HL-60 (cell line): ENCODE results near the gene PRMT7.

Experiments
- DNase-seq, 2 experiments: peaks; one replicate each; pipeline ENCODE4 v3.0.0-alpha.2; 2010 to 2020; ENCODE audit warnings: low read depth in 1 of 2, low spot score in 1 of 2
- H3K27ac ChIP-seq: fragments of 250-450 bp; sonication (Bioruptor Pico); replicated peaks from 2 replicates; pipeline ENCODE4 v1.5.1; 2020; ENCODE audit warnings: mild to moderate bottlenecking, moderate library complexity
- H3K27me3 ChIP-seq: fragments of 250-450 bp; sonication (Bioruptor Pico); 2 replicates; pipeline ENCODE4 v1.5.1; 2021; ENCODE audit warnings: mild to moderate bottlenecking, moderate library complexity; ENCODE audit not compliant: insufficient read depth, poor library complexity, severe bottlenecking
- H3K4me3 ChIP-seq: replicated peaks from 2 replicates; pipeline ENCODE4 v1.5.1; 2011; ENCODE audit warnings: mild to moderate bottlenecking, control low read depth, low read length; ENCODE audit not compliant: insufficient read depth
- GABPA ChIP-seq: IDR thresholded peaks from 2 replicates; pipeline ENCODE4 v1.6.1; 2012; ENCODE audit warnings: low read depth
- POLR2AphosphoS5 ChIP-seq: IDR thresholded peaks from 2 replicates; pipeline ENCODE4 v1.6.1; 2012; ENCODE audit warnings: low read depth
- REST ChIP-seq: IDR thresholded peaks from 2 replicates; pipeline ENCODE4 v1.6.1; 2012; ENCODE audit warnings: low read depth; ENCODE audit not compliant: insufficient replicate concordance
- SPI1 ChIP-seq: IDR thresholded peaks from 2 replicates; pipeline ENCODE4 v1.6.1; 2012; ENCODE audit warnings: low read depth, mild to moderate bottlenecking, borderline replicate concordance
- TF ChIP-seq, protein P1 (sequence below): IDR thresholded peaks from one replicate; pipeline ENCODE4 v1.5.1; 2011; ENCODE audit warnings: low read length, control low read depth, inconsistent platforms; ENCODE audit not compliant: insufficient read depth

The PRMT7 gene

DNA sequence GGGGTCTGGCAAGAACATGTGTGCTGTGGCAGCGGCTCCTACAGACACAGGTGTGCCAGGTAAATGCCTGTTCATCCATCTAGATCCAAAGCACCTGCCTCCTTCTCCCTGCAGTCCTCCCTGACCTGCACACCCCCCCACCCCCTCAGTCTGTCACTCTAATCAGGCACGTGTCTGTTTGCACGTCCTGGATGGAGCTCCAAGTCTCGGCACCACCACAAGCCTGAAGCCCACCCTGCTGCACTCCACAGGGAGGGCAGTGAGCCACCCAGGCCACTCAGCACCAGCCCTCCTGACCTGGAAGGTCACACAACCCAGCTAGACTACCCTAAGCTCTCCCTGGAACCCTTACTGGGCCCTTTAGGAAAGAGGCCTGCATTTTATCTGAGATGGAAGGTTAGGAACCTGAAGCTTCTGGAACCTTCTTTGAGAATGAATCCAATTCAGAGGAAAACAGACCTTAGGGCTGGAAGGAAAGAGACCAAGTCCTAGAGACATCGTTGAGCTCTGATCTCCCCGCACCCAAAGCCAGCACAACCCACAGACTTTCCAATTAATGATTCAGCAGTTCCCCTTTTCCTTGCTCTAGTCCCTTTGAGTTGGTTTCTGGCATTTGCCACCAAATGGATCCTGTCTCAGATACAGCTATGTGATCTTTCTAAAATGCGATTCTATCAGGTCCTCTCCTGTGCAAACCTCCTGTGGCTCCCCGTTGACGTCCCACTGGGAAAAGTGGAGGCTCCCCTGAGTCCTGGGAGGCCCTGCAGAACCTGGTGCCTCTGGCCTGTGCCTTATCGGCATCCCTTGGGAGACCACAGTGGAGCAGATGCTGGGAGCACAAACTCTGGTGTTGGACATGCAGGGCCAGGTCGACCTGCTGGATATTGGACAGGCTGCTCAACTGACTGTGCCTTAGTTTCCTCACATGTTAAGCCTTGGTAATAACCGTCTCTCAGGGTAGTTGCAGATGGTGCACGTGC, 67.9 kb downstream of the PRMT7 start:
- Histone ChIP-seq H3K27me3 (no peaks in the 10 kb centered on the region), H3K27ac (no peak overlapping the region), H3K4me3 (no peak overlapping the region)
- peak in 1 of 2 experiments; percentile 48 for DNase-seq
- peak; percentile 95 for TF ChIP-seq SPI1
- no peak for TF ChIP-seq REST

- TF ChIP-seq POLR2AphosphoS5, result no peak
- TF ChIP-seq GABPA, result no peak
- no peak for TF ChIP-seq REST
- no peak for TF ChIP-seq SPI1
- TF ChIP-seq, protein P1, sequence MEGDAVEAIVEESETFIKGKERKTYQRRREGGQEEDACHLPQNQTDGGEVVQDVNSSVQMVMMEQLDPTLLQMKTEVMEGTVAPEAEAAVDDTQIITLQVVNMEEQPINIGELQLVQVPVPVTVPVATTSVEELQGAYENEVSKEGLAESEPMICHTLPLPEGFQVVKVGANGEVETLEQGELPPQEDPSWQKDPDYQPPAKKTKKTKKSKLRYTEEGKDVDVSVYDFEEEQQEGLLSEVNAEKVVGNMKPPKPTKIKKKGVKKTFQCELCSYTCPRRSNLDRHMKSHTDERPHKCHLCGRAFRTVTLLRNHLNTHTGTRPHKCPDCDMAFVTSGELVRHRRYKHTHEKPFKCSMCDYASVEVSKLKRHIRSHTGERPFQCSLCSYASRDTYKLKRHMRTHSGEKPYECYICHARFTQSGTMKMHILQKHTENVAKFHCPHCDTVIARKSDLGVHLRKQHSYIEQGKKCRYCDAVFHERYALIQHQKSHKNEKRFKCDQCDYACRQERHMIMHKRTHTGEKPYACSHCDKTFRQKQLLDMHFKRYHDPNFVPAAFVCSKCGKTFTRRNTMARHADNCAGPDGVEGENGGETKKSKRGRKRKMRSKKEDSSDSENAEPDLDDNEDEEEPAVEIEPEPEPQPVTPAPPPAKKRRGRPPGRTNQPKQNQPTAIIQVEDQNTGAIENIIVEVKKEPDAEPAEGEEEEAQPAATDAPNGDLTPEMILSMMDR, result no peak
- no peak overlapping the region for H3K4me3 ChIP-seq
- no peak overlapping the region for H3K27ac ChIP-seq
- DNase-seq, result no peak
- no peaks in the 10 kb centered on the region for H3K27me3 ChIP-seq
Observed at GRCh38 chr16:68379472-68380347, 68.9 kb downstream of the PRMT7 start.

GRCh38 chr16:68380348-68380670, 69.5 kb downstream of the PRMT7 start:
- Histone ChIP-seq H3K27me3 (no peaks in the 10 kb centered on the region), H3K4me3 (no peak overlapping the region), H3K27ac (no peak overlapping the region)
- DNase-seq, result no peak
- no peak for TF ChIP-seq GABPA
- TF ChIP-seq, protein P1, result no peak
- no peak for TF ChIP-seq REST
- TF ChIP-seq SPI1, result no peak
- TF ChIP-seq POLR2AphosphoS5, result no peak
